HG02970 (cell line): Measurements from ENCODE around the gene MOB3B.
"Not testable (repeated sequence)": the region's sequence is repeated elsewhere in the genome, so short reads cannot be mapped to it uniquely, and the experiment has no call there.

Experiments used
- ATAC-seq: cut with Tn5 transposase; IDR thresholded peaks from one replicate; pipeline ENCODE4 v1.9.1; 2021; ENCODE audit warnings: mild to moderate bottlenecking, moderate library complexity, moderate number of reproducible peaks; ENCODE audit not compliant: unreplicated experiment, low FRiP score

Gene MOB3B

DNA sequence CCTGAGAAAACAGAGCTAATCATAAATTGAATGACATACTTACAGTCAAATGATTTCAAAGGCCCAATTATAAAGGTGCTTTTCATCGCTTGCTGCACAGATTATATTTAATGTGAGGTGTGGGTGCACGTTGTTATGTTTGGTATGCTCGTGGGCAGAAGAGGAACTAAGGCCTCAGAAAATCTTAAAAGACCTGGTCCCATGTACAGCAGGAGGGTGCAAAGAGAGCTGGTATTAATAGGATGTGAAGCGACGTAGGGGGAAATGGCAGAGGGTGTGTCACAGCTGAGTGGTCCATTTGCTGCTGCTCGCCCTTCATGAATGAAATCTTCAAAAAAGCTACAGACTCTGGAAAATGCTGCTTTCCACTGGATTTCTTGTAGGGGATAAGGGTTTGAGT is 46.0 kb downstream of the MOB3B start:
- ATAC-seq = no peak

DNA sequence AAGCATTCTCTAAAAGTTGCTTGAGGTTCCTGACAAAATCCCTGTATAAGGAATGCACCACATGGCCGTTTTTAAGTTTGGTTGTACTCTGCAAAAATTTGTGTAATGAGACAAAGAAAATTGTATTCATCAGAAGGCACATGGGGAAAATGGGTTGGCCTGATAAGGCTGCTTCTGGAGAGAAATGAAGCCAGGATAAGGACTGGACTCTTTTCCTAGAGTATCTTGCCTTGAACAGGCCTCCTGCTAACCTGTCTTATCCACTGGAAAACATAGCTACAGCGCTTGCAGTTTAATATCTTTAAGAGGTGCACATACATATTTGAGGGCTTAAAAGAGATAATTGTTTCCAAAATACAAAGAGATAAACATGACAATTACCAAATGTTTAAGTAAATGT is 46.9 kb downstream of the MOB3B start:
- ATAC-seq = no peak

DNA sequence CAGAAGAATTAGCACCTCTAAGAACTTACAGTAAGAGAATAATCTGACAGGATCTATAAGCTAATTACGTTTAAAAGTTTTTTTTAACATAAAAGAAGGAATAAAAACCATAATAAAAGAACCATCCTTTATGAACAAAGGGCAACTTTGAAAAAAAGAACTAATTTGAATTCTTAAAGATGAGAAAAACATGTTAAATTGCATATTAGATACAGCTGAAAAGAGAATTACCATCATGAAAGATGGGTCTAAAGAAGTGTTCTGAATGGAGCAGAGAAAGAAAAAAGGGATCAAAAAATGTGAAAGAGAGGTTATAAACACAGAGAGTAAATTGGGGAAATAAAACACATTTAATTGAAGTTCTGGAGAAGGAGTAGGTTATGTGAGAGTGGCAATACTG is 51.3 kb downstream of the MOB3B start:
- ATAC-seq = no peak

DNA sequence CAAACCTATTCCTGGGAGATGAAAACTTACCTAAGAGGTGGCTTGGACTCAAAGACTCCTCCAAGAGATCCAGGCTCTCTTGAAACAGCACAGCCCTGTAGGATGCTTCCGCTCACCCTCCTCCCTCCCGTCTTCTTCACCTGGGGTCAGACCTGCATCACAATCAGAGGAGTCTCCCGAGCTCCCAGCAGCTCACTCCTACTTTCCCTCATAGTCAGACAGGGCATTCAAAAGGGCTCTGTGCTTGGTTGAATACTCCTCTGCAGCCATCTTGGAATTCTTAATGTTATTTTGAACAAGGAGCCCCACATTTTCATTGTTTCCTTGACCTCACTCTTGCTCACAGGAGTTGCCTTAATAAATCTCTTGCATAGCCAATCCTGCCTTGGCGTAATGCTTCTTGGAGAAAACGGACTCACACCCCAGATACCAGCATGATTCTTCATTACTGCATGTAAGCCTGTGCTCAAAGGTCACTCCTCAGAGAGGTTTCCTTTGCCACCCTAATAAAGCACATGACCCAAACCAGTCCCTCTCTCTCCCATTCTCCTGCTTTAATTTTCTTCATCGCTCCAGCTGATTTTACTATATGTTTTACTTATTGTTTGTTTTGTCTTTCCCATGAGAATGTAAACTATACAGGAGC is 52.6 kb downstream of the MOB3B start:
- ATAC-seq = no peak

DNA sequence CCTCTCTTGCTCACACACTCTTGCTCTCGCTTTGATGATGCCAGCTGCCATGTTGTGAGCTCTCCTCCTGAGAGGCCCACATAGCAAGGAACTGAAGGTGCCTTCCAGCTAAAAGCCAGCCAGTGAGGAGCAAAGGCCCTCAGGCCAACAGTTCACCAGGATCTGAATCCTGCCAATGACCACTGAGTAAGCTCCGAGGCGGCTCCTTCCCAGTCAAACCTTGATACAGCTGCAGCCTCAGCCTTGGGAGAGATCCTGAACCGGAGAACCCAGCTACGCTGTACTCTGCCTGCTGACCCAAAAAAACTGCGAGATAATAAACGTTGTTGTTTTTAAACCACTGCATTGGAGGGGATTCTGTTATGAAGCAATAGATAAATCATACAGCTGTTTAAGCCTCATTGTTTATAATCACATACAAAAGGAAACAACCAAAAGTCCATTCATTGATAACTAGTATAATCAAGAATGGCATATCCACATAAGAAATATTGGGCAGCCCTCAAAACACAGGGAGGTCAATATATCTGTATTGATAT is 54.5 kb downstream of the MOB3B start:
- no peak for ATAC-seq

DNA sequence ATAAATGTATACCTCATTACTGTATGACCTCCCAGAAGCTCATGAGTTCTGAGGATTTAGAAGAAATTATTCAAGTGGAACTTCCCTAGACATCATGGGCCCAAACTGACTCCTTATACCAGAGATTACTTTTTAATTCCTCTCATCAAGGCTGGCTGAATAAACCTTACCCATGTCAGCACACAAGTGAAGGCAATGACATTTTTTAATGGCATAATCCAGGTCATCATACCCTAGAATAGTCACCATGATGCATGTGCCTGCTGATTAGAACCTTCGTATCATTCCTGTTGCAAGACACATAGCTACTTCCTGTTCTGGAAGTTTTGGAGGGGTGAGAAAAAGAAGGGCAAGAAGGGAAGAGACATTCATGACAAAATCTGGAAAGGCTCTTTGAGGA is 55.3 kb downstream of the MOB3B start:
- no peak for ATAC-seq

DNA sequence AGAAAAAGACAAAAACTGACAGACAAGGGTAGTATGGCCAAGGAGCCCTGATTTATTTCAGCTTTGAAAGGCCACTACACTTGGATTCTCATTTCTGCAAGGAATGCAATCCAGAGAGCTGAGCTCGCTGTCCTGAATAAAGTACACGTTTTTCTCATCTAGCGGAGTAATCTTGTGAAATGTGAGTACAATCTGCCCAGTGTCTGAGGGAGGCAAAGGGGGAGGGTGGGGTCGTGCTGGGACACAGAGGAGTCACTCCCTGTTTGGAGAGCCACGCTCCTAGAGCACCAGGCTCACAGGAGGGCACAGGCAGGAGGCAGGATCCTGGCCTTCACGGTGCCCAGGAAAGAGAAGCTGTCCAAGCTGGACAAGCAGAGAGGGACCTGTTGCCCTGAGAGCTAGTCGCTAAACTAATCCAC is 56.5 kb downstream of the MOB3B start:
- no peak for ATAC-seq

DNA sequence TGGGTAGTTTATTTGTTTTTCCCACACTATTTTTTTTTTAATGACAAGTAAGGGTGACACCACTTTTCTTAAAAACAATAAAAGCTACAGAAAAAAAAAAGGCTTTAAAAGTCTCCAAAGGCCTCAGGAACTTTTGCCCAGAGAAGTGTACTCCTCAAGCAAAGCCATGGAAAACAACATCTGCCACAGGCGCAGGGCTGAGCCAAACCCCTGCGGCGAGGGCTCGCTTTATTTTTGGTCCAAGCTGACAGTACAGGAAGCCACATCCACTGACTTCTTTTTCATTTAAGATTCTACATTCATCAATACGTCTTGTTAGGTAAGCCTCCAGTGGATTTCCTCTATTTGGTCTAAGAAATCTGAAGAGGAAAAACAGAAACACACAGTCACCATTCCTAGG is 57.4 kb downstream of the MOB3B start:
- no peak for ATAC-seq

DNA sequence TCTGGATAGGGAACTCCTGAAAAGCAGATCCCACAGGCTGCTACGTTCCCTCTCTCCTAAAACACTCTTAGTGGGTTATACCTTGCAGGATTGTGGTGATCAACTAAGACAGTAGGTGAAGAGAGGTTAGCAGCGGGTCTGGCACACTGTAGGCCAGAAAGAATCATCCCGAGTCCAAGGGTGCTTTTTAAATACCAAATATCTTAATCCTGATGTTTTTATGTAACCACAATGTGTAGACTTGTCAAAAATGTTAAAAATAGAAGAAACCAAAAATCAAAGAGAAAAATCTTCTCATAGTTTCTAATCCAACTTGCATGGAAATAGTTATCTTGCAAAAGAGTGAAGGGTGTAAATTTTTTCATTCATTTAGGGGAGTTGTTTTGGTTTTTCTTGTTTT is 57.8 kb downstream of the MOB3B start:
- ATAC-seq = no peak

DNA sequence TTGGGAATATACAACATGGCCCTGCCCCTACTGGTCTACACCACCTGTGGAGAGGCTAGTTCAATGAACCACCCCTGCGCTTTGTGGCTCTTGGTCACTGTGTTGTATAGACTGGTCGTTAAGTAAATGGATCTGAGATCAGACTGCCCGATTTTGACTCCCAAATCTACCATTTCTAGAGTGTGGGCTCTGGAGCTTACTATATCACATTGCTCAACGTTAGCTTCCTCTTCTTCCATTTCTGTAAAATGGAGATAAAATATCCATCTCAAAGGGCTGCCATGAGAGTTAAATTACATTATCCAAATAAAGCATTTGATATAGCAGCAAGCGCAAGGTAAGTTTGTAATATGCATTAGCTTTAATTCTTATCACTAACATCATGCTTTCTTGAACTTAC is 58.2 kb downstream of the MOB3B start:
- no peak for ATAC-seq

DNA sequence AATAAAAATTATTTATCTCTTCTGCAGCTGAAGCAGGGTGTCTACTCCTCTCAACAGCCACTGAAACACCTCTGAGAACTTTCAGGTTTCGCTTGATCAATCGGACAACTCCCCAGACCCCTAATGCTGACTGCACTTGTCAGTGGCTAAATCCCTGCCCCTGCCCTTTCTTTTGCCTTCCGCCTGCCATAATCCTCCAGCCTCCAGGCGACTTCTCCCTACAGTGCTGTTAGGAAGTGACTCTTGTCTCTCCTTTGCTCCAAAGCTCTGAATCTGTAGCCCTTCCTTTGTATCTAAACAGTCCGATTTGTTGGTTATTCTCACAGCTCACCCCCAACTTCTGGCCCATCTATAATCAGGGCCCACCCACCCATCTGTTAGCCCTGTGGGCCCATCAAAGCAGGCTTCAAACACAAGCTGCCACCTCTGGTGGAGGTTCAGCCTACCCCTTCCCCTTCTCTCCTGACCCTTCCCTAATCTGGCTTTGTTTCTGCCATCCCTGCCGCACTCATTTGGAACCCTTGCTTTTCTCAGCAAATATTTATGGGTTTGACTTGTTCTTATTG is 59.2 kb downstream of the MOB3B start:
- ATAC-seq = no peak

DNA sequence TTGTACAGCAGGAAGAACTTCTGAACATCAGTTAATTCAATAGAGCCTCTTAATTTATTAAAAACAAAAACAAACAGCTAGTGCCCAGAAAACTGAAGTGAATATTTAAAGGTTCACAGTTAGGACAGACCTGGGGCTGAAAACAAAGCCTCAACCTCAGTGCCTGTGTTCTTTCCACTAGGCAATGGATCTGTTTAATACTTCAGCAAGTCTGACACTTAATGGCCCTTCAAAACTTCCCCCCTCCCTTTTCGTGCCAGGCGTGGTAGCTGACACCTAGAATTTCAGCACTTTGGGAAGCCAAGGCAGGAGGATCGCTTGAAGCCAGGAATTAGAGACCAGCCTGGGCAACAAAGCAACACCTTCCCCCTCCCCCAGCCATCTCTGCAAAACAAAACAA is 60.1 kb downstream of the MOB3B start:
- no peak for ATAC-seq

DNA sequence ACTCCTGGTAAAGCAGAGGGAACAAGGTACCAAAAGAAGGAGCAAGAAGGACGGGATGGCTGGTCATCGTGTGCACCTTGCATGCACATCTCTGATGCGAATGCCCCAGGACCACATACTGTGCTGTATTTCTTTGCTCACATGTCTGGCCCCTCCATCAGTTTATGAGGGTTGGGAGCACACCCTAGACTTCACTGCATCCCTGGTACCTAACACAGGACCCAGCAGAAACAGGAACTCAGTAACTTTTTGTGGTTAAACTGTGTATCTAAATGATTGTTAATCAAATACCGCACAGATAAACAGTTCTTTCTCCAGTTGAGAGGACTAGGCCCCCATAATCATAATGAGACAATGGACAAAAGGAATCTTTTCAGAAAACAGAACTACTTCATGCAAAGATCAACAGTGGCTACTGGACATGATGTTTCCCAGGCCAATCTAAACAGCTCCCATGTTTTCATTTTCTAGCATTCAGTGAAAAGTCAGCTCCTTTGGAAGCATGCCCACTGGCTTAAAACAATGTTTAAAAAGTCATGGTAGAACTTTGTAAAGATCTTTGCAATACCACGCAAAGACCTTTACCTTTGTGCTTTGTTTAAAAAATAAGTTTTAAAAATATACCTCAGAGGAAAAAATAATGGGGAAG is 61.0 kb downstream of the MOB3B start:
- no peak for ATAC-seq

DNA sequence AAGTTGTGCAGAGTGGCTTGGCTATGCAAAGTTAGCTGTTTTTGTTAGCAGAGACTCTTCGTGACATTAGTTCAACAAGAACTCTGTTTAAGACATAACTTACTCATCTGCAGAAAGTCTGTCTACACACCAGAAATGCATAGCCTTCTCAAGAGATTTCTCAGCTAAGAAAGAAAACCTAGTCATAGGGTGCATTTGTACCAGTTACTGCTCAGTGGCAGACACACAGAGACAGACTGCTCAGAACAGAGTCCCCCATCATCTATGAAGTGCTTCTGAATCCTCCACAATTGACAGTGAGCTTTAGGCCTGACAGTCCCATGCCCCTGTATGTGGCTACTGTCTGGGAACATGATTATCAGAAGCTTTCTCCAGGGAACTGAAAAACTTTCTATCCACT is 61.6 kb downstream of the MOB3B start:
- no peak for ATAC-seq

DNA sequence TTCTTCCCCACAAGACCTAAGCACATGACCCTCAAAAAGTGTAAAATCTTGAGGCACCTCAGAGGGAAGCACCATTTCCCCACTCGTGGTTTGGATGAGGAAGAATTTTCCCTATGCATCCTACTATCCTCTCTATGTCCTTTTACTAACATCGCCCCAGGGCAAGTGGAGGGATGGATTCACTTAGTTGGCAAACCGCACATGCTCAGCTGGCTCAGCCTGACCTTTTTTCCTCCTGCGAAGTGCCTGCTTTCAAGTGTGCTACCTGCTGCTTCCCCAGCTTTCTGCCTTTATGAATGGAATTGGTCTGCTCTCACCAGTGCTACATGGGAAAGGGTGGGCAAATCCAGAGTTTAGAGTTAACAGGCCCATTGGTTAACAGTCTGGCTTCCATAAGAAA is 62.1 kb downstream of the MOB3B start:
- ATAC-seq = no peak

DNA sequence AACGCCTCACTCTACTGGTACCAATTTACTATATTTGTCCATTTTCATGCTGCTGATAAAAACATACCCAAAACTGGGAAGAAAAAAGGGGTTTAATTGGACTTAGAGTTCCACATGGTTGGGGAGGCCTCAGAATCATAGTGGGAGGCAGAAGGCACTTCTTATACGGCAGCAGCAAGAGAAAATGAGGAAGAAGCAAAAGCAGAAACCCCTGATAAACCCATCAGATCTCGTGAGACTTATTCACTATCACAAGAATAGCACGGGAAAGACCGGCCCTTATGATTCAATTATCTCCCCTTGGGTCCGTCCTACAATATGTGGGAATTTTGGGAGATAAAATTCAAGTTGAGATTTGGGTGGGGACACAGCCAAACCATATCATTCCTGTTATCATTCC is 63.1 kb downstream of the MOB3B start:
- not testable (repeated sequence) for ATAC-seq

DNA sequence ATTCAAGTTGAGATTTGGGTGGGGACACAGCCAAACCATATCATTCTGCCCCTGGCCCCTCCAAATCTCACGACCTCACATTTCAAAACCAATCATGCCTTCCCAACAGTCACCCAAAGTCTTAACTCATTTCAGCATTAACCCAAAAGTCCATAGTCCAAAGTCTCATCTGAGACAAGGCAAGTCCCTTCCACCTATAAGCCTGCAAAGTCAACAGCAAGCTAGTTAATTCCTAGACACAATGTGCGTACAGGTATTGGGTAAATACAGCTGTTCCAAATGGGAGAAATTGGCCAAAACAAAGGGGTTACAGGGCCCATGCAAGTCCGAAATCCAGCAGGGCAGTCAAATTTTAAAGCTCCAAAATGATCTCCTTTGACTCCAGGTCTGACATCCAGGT is 64.7 kb downstream of the MOB3B start:
- not testable (repeated sequence) for ATAC-seq

DNA sequence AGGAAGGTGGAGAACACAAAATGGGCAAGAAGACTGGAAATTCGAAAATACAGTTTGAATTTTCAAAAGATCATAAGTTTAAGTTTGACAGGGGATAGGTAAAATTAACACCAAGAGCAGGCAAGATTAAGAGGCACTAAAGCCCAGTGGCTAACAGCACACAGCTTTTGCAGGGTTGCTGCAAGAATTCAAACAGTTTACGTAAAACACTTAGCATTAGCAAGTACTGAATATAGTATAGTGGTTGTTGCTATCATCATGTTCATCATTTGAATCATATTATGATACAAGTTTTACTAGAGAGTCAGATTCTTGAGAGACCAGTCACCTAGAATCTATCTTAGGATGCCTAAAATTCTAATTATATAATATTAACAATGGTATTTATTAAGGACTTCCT is 66.8 kb downstream of the MOB3B start:
- no peak for ATAC-seq

DNA sequence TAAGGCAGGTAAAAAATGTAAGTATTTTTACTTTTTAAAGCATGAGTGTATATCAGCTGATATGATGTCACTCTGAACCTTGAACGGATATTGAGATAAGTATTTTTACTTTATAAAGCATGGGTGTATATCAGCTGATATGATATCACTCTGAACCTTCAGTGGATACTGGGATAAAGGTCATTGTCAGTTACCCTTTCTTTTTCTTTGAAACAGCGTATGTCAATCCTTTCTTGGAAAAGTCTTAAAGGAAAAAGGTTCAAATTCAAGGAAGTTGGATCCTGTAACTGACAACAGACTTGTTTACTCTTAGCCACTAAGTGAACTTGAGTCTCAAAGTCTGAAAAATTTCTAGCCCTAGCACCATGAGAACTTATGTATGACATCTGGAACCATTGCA is 67.2 kb downstream of the MOB3B start:
- no peak for ATAC-seq

DNA sequence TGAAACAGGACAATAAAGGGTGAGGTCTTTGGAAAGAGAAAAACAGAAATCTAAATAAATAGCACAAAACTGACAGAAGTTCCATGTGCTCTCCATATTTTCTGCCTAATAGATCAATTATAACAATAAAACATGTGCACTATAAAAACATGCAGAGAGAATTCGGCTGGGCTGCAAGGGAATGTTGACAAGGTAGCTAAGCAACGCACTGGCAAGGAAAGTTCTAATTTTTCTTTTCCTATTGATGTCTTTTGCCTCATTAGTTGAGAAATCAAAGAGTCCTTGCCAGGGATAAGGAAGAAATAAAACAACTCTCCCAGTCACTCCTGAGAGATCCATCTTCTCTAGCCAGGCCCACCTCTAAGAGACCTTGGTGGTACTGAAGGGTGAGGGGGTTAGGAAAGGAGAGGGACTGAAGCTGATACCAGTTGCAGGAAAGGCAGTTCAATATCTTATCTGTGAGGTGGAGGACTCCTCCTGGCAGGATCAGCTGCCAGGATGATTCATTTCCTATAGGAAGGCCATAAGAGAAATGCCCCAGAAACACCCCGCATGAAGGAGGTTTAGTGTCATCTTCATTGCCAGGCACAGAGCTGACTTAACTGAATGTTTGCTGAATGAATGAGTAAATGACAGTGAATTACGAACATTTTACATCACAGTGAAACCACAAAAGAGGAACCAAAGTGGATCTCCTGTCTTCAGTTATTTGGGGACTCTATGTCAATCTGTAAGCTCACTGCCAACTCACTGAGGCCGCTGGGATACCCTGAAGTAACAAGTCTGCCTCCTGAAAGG is 69.2 kb downstream of the MOB3B start:
- peak; percentile 85 for ATAC-seq

DNA sequence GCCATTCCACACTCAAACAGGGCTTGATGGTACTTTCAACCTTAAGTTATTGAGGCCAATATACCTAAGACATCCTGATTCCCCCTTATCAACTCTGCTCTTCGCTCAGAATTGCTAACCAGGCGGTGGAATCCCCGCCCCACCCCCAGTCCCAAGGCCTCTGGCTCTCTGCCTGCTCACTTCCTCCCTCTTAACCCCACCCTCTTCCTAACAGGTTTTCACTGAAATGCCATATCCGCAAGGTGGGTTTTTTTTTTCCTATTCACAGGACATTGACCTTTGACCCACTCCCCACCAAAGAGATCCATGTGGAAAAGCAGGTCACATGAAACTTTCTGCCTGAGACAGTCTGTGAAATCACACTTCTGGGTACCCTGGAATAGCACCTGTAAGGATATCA is 72.2 kb downstream of the MOB3B start:
- no peak for ATAC-seq
